Natural killer cell (primary cell): ENCODE measurements around the gene PTX4. TPM values are rescaled to one million over a fixed set of nuclear protein-coding genes. Genes with fewer than 3 reads are reported as not detected.

Experiments used
- ATAC-seq, 3 donors: fragments of 150-1000 bp in 2 of 3; fragments of 200-7000 bp in 1 of 3; cut with Tn5 transposase; 1 replicate in 1 of 3; 2 replicates in 2 of 3; pipeline ENCODE4 v1.10.0; 2021; ENCODE audit warnings: mild to moderate bottlenecking in 2 of 3, moderate library complexity in 2 of 3
- DNase-seq, 2 donors: peaks; one replicate each; pipeline versions ENCODE4 v3.0.0 to v3.0.0-alpha.2; 2013 to 2021; ENCODE audit warnings: mixed read lengths in 1 of 2
- H3K27ac ChIP-seq: one replicate; pipeline ENCODE4 v1.5.1; 2013; ENCODE audit warnings: mild to moderate bottlenecking, low read length
- H3K27me3 ChIP-seq: one replicate; pipeline ENCODE4 v1.6.1; 2013; ENCODE audit warnings: low read length; ENCODE audit not compliant: control insufficient read depth, insufficient read depth
- H3K36me3 ChIP-seq: one replicate; pipeline ENCODE4 v1.6.1; 2013; ENCODE audit warnings: low read length; ENCODE audit not compliant: control insufficient read depth, insufficient read depth
- H3K4me1 ChIP-seq: one replicate; pipeline ENCODE4 v1.6.1; 2013; ENCODE audit warnings: low read length; ENCODE audit not compliant: control insufficient read depth, insufficient read depth
- H3K4me3 ChIP-seq: one replicate; pipeline ENCODE4 v1.5.1; 2013; ENCODE audit warnings: low read length
- H3K9me3 ChIP-seq: one replicate; pipeline ENCODE4 v1.6.1; 2013; ENCODE audit warnings: low read length; ENCODE audit not compliant: control insufficient read depth, insufficient read depth
- H3K27ac Mint-ChIP-seq, 2 donors: one replicate each; pipeline ENCODE4 v1.8.0; 2022; ENCODE audit warnings: mild to moderate bottlenecking in 2 of 2, mixed read lengths in 2 of 2, moderate library complexity in 1 of 2
- H3K27me3 Mint-ChIP-seq, 2 donors: one replicate each; pipeline ENCODE4 v1.8.0; 2022; ENCODE audit warnings: low read depth in 2 of 2, mixed read lengths in 2 of 2
- H3K36me3 Mint-ChIP-seq: one replicate; pipeline ENCODE4 v1.8.0; 2022; ENCODE audit warnings: mixed read lengths
- H3K4me1 Mint-ChIP-seq, 2 donors: one replicate each; pipeline ENCODE4 v1.8.0; 2022; ENCODE audit warnings: mixed read lengths in 2 of 2
- H3K4me3 Mint-ChIP-seq: one replicate; pipeline ENCODE4 v1.8.0; 2022; ENCODE audit warnings: mild to moderate bottlenecking, moderate library complexity, mixed read lengths
- H3K9me3 Mint-ChIP-seq, 2 donors: one replicate each; pipeline ENCODE4 v1.8.0; 2022; ENCODE audit warnings: mixed read lengths in 2 of 2
- WGBS: methylation state at CpG from one replicate; pipeline ENCODE4 v1.1.7; 2013; ENCODE audit warnings: missing lambda C conversion rate; ENCODE audit not compliant: insufficient coverage; 5-methylcytosine and 5-hydroxymethylcytosine counted together
- intact Hi-C: fragments of 100-400 bp; cut with micrococcal nuclease; formaldehyde crosslinking; loops from one replicate; pipeline ENCODE4 v1.14.2; 2022
- total RNA-seq, 4 donors: library from RNA; stranded (reverse); fragments of 120-200 nt in 1 of 4; gene quantifications; one replicate each; pipeline versions ENCODE4 v1.2.3 to v1.2.4, GENCODE V29; 2013 to 2022
- TF ChIP-seq, protein P1 (sequence below): fragments of 200-600 bp; IDR thresholded peaks from one replicate; pipeline ENCODE4 v1.8.0; 2022; ENCODE audit warnings: antibody characterized with exemption

PTX4 gene
- total RNA-seq, 3 donors from 2014 or later (not counting 1 experiment from before 2014, with no cell fraction given), result 0.31 TPM; not detected in 2

DNA sequence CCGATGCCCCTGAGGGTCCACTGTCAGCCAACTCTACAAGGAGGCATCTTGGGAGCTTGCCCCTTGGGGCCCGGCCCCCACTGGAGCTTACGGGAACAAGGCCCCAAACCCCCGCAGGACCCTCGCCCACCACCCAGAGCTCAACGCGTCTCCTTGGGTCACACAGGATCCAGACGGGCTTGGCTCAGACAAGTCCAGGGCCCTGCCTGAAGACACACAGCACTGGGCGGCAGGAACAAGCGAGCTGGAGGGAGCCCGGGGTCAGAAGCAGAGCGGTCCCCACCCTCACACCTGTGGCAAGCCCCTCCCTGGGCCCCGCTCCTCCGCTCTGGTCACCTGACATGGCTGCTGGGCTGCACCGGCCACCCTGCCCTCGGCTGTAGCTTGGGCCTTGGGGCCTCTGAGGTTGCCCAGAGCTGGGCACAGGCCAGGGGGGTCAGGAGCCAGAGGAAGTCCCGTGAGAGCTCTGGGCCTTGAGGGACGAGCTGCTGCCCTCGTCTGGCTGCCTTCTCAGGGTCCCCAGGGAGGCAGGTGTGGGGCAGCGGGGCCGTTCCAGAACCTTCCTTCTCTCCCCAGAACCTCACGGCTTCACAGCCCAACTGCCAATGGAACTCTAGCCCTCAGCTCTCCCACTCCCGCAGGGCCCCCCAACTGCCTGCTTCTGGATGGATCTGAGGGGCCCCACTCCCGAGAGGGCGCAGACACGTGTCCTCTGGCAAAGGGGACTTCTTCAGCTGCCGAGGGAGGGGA, 44.6 kb downstream of the PTX4 start, which contains the start of gene CCDC154:
Gene CCDC154 (minus strand): TSS at position 577 of the 750 bp plus-strand sequence. CDS start 234 bp downstream, at position 343.
- Histone ChIP-seq H3K36me3 (peaks cover 18% of the 10 kb centered on the region), H3K4me1 (peaks cover 11% of the 10 kb centered on the region), H3K27ac (peak within 1 kb of the TSS; percentile 68), H3K27me3 (no peaks in the 10 kb centered on the region), H3K4me3 (no peak within 1 kb of the TSS), H3K9me3 (no peaks in the 10 kb centered on the region)
- Mint-ChIP-seq H3K4me1 (peaks cover 0 to 10% of the 10 kb centered on the region in 2 donors), H3K27me3 (no peaks in the 10 kb centered on the region), H3K9me3 (no peaks in the 10 kb centered on the region), H3K36me3 (no peaks in the 10 kb centered on the region), H3K27ac (peak within 1 kb of the TSS in 1 of 2 donors; percentile 72), H3K4me3 (no peak within 1 kb of the TSS)
- intact Hi-C loops, result no loop called here
- TF ChIP-seq, protein P1, sequence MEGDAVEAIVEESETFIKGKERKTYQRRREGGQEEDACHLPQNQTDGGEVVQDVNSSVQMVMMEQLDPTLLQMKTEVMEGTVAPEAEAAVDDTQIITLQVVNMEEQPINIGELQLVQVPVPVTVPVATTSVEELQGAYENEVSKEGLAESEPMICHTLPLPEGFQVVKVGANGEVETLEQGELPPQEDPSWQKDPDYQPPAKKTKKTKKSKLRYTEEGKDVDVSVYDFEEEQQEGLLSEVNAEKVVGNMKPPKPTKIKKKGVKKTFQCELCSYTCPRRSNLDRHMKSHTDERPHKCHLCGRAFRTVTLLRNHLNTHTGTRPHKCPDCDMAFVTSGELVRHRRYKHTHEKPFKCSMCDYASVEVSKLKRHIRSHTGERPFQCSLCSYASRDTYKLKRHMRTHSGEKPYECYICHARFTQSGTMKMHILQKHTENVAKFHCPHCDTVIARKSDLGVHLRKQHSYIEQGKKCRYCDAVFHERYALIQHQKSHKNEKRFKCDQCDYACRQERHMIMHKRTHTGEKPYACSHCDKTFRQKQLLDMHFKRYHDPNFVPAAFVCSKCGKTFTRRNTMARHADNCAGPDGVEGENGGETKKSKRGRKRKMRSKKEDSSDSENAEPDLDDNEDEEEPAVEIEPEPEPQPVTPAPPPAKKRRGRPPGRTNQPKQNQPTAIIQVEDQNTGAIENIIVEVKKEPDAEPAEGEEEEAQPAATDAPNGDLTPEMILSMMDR, result no peak
- ATAC-seq (no peak), DNase-seq (no peak)
- WGBS, result 88% methylated on average over 27 of the region's 27 CpGs

DNA sequence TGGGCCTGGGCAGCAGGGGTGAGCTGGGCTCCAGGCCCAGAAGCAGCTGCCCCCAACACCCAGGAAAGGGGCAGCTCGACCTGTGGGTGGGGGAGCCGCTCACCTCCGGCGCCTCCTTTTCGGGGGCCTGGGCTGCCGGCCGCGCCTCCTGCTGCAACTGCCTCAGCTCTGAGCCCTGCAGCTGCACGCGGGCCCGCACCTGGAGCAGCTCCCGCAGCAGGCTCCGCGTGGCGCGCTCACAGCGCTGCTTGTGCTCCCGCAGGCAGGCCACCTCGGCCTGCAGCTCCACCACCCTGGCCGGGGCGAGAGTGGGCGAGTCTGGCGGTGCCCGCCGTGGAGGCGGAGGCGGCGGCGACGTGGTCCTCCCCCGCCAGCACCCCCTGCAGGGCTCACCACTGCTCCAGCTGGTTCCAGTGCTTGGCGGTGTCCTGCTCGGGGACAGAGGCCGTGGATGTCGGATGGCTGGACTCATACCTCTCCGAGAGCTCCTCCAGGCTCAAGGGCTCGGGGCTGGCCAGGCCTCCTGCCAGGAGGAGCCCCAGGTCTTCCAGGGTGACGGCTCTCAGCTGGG, 45.3 kb downstream of the PTX4 start:
- H3K9me3 Mint-ChIP-seq, result no peaks in the 10 kb centered on the region
- WGBS, result 90% methylated on average over 38 of the region's 38 CpGs

DNA sequence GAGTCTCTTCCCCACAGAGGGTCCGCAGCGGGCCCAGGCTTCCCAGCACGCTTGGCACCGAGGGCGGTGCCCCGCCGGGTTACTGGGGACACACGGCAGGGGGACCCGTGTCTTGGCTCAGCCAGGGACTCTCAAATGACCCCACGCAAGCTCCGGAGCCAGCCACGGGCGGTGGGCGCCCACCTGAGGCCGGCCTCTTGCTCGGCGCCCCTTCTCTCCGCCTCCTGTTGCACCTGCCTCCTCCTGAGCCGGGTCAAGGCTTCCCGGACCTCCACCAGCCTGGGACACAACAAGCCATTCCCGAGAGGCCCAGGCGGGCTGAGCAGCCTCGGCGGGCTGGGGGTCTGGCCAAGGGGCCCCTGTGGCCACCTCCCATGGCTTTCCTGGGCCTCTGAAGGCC, 46.0 kb downstream of the PTX4 start:
- peaks cover 11% of the 10 kb centered on the region for H3K4me1 ChIP-seq
- intact Hi-C loops, result no loop called here
- Mint-ChIP-seq H3K27ac (no peak overlapping the region), H3K9me3 (no peaks in the 10 kb centered on the region), H3K4me3 (no peak overlapping the region), H3K27me3 (no peaks in the 10 kb centered on the region), H3K36me3 (no peaks in the 10 kb centered on the region), H3K4me1 (peaks cover 0 to 10% of the 10 kb centered on the region in 2 donors)
- no peak for DNase-seq
- H3K9me3 ChIP-seq, result no peaks in the 10 kb centered on the region
- TF ChIP-seq, protein P1, result no peak
- no peaks in the 10 kb centered on the region for H3K27me3 ChIP-seq
- no peak overlapping the region for H3K4me3 ChIP-seq
- no peak for ATAC-seq
- 89% methylated on average over 24 of the region's 24 CpGs for WGBS
- H3K27ac ChIP-seq, result no peak overlapping the region
- peaks cover 10% of the 10 kb centered on the region for H3K36me3 ChIP-seq

More for the DNA sequence above, 45.3 kb downstream of the PTX4 start:
- TF ChIP-seq, protein P1, result no peak
- ATAC-seq (no peak), DNase-seq (no peak)
- Mint-ChIP-seq H3K27ac (no peak overlapping the region), H3K27me3 (no peaks in the 10 kb centered on the region), H3K4me1 (peaks cover 0 to 10% of the 10 kb centered on the region in 2 donors), H3K4me3 (no peak overlapping the region), H3K36me3 (no peaks in the 10 kb centered on the region)
- Histone ChIP-seq H3K4me3 (no peak overlapping the region), H3K9me3 (no peaks in the 10 kb centered on the region), H3K4me1 (peaks cover 11% of the 10 kb centered on the region), H3K27ac (no peak overlapping the region), H3K36me3 (peaks cover 13% of the 10 kb centered on the region), H3K27me3 (no peaks in the 10 kb centered on the region)
- intact Hi-C loops, result no loop called here
